Measurements from ENCODE around the gene MACROD2. TPM values are rescaled to one million over a fixed set of nuclear protein-coding genes. Genes with fewer than 3 reads are reported as not detected.

The MACROD2 gene
- total and polyA plus RNA-seq, 2 experiments from 2014 or later = 2.8 to 4.3 TPM

DNA sequence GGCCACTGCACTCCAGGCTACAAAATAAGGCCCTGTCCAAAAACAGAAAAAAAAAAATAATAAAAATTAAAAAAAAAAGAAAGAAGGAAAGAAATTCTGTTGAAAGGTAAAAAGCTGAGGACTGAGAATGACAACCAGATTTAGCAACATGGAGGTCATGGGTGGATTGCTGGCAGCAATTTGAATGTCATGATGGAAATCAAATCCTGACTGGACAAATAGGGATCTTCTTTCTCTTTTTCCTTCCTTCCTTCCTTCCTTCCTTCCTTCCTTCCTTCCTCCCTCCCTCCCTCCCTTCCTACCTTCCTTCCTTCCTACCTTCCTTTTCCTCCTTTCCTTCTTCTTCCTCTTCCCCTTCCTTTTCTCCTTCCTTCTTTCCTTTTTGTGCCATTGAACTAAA is 895.4 kb downstream of the MACROD2 start:
- Mint-ChIP-seq H3K4me3 (no peak overlapping the region), H3K9me3 (no peaks in the 10 kb centered on the region), H3K27me3 (ENCODE audit: insufficient read depth, low read depth, poor library complexity) (no peaks in the 10 kb centered on the region), H3K4me1 (peaks cover 10% of the 10 kb centered on the region; the same call in 2 of the 3 replicates), H3K36me3 (ENCODE audit: low read depth) (no peaks in the 10 kb centered on the region), H3K27ac (no peak overlapping the region)
- H3K27me3 ChIP-seq (ENCODE audit: insufficient read depth) = no peaks in the 10 kb centered on the region
- H3K4me3 ChIP-seq = no peak overlapping the region
- H3K9me2 ChIP-seq (ENCODE audit: insufficient read depth) = peaks cover 6% of the 10 kb centered on the region
- TF ChIP-seq ZNF331 (CRISPR knock-in tag; IDR thresholded peaks at IDR 0.05; ENCODE audit: low read depth) = no peak
- no peak for TF ChIP-seq POLR2AphosphoS5 (IDR thresholded peaks at IDR 0.05; ENCODE audit: low read depth)
- TF ChIP-seq EZH2 (IDR thresholded peaks at IDR 0.05; ENCODE audit: low read depth, unreplicated experiment) = no peak
- TF ChIP-seq STAT1 (IDR thresholded peaks at IDR 0.05; ENCODE audit: unreplicated experiment) = no peak
- TF ChIP-seq NANOG (IDR thresholded peaks at IDR 0.05; ENCODE audit: borderline replicate concordance) = no peak
- TF ChIP-seq, protein P1, sequence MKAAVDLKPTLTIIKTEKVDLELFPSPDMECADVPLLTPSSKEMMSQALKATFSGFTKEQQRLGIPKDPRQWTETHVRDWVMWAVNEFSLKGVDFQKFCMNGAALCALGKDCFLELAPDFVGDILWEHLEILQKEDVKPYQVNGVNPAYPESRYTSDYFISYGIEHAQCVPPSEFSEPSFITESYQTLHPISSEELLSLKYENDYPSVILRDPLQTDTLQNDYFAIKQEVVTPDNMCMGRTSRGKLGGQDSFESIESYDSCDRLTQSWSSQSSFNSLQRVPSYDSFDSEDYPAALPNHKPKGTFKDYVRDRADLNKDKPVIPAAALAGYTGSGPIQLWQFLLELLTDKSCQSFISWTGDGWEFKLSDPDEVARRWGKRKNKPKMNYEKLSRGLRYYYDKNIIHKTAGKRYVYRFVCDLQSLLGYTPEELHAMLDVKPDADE (IDR thresholded peaks at IDR 0.05) = no peak
- no peak for TF ChIP-seq JUNB (IDR thresholded peaks at IDR 0.05; ENCODE audit: unreplicated experiment)
- TF ChIP-seq EZH2phosphoT487 (IDR thresholded peaks at IDR 0.05; ENCODE audit: unreplicated experiment) = no peak
- no peak for TF ChIP-seq ZNF114 (CRISPR knock-in tag; IDR thresholded peaks at IDR 0.05)
- TF ChIP-seq, protein P2, sequence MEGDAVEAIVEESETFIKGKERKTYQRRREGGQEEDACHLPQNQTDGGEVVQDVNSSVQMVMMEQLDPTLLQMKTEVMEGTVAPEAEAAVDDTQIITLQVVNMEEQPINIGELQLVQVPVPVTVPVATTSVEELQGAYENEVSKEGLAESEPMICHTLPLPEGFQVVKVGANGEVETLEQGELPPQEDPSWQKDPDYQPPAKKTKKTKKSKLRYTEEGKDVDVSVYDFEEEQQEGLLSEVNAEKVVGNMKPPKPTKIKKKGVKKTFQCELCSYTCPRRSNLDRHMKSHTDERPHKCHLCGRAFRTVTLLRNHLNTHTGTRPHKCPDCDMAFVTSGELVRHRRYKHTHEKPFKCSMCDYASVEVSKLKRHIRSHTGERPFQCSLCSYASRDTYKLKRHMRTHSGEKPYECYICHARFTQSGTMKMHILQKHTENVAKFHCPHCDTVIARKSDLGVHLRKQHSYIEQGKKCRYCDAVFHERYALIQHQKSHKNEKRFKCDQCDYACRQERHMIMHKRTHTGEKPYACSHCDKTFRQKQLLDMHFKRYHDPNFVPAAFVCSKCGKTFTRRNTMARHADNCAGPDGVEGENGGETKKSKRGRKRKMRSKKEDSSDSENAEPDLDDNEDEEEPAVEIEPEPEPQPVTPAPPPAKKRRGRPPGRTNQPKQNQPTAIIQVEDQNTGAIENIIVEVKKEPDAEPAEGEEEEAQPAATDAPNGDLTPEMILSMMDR (conservative IDR thresholded peaks at IDR 0.05; ENCODE audit: low read depth in 2 of 2) = no peak
- TF ChIP-seq, protein P3, sequence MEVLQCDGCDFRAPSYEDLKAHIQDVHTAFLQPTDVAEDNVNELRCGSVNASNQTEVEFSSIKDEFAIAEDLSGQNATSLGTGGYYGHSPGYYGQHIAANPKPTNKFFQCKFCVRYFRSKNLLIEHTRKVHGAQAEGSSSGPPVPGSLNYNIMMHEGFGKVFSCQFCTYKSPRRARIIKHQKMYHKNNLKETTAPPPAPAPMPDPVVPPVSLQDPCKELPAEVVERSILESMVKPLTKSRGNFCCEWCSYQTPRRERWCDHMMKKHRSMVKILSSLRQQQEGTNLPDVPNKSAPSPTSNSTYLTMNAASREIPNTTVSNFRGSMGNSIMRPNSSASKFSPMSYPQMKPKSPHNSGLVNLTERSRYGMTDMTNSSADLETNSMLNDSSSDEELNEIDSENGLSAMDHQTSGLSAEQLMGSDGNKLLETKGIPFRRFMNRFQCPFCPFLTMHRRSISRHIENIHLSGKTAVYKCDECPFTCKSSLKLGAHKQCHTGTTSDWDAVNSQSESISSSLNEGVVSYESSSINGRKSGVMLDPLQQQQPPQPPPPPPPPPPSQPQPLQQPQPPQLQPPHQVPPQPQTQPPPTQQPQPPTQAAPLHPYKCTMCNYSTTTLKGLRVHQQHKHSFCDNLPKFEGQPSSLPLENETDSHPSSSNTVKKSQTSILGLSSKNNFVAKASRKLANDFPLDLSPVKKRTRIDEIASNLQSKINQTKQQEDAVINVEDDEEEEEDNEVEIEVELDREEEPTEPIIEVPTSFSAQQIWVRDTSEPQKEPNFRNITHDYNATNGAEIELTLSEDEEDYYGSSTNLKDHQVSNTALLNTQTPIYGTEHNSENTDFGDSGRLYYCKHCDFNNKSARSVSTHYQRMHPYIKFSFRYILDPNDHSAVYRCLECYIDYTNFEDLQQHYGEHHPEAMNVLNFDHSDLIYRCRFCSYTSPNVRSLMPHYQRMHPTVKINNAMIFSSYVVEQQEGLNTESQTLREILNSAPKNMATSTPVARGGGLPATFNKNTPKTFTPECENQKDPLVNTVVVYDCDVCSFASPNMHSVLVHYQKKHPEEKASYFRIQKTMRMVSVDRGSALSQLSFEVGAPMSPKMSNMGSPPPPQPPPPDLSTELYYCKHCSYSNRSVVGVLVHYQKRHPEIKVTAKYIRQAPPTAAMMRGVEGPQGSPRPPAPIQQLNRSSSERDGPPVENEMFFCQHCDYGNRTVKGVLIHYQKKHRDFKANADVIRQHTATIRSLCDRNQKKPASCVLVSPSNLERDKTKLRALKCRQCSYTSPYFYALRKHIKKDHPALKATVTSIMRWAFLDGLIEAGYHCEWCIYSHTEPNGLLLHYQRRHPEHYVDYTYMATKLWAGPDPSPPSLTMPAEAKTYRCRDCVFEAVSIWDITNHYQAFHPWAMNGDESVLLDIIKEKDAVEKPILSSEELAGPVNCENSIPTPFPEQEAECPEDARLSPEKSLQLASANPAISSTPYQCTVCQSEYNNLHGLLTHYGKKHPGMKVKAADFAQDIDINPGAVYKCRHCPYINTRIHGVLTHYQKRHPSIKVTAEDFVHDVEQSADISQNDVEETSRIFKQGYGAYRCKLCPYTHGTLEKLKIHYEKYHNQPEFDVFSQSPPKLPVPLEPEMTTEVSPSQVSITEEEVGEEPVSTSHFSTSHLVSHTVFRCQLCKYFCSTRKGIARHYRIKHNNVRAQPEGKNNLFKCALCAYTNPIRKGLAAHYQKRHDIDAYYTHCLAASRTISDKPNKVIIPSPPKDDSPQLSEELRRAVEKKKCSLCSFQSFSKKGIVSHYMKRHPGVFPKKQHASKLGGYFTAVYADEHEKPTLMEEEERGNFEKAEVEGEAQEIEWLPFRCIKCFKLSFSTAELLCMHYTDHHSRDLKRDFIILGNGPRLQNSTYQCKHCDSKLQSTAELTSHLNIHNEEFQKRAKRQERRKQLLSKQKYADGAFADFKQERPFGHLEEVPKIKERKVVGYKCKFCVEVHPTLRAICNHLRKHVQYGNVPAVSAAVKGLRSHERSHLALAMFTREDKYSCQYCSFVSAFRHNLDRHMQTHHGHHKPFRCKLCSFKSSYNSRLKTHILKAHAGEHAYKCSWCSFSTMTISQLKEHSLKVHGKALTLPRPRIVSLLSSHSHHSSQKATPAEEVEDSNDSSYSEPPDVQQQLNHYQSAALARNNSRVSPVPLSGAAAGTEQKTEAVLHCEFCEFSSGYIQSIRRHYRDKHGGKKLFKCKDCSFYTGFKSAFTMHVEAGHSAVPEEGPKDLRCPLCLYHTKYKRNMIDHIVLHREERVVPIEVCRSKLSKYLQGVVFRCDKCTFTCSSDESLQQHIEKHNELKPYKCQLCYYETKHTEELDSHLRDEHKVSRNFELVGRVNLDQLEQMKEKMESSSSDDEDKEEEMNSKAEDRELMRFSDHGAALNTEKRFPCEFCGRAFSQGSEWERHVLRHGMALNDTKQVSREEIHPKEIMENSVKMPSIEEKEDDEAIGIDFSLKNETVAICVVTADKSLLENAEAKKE (CRISPR knock-in tag; IDR thresholded peaks at IDR 0.05) = no peak
- TF ChIP-seq CREB1 (CRISPR knock-in tag; IDR thresholded peaks at IDR 0.05; ENCODE audit: low read depth) = no peak
- TF ChIP-seq, protein P4, sequence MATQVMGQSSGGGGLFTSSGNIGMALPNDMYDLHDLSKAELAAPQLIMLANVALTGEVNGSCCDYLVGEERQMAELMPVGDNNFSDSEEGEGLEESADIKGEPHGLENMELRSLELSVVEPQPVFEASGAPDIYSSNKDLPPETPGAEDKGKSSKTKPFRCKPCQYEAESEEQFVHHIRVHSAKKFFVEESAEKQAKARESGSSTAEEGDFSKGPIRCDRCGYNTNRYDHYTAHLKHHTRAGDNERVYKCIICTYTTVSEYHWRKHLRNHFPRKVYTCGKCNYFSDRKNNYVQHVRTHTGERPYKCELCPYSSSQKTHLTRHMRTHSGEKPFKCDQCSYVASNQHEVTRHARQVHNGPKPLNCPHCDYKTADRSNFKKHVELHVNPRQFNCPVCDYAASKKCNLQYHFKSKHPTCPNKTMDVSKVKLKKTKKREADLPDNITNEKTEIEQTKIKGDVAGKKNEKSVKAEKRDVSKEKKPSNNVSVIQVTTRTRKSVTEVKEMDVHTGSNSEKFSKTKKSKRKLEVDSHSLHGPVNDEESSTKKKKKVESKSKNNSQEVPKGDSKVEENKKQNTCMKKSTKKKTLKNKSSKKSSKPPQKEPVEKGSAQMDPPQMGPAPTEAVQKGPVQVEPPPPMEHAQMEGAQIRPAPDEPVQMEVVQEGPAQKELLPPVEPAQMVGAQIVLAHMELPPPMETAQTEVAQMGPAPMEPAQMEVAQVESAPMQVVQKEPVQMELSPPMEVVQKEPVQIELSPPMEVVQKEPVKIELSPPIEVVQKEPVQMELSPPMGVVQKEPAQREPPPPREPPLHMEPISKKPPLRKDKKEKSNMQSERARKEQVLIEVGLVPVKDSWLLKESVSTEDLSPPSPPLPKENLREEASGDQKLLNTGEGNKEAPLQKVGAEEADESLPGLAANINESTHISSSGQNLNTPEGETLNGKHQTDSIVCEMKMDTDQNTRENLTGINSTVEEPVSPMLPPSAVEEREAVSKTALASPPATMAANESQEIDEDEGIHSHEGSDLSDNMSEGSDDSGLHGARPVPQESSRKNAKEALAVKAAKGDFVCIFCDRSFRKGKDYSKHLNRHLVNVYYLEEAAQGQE (IDR thresholded peaks at IDR 0.05; ENCODE audit: unreplicated experiment) = no peak
- H4K20me1 ChIP-seq (replicated peaks; ENCODE audit: insufficient read depth) = no peaks in the 10 kb centered on the region; the same call in 1 of the 2 replicates
- no peaks in the 10 kb centered on the region for H3F3A ChIP-seq (replicated peaks; ENCODE audit: low read depth)
- no peak for ATAC-seq
- H3K4me2 ChIP-seq = no peak overlapping the region
- no peak overlapping the region for H3K27ac ChIP-seq (ENCODE audit: low read depth)
- no peaks in the 10 kb centered on the region for H3K79me2 ChIP-seq (replicated peaks; ENCODE audit: insufficient read depth)
- DNase-seq (ENCODE audit: low spot score) = no peak
- H3K36me3 ChIP-seq (ENCODE audit: insufficient read depth) = no peaks in the 10 kb centered on the region
- H3K4me1 ChIP-seq (ENCODE audit: insufficient read depth) = no peaks in the 10 kb centered on the region; the same call in 1 of the 2 replicates
- H2AFZ ChIP-seq = no peak overlapping the region

Measured in GM23338 (cell line).